Mucosa of descending colon (tissue), 3 donors: ENCODE data around the gene SPINK4. TPM values are rescaled to one million over a fixed set of nuclear protein-coding genes. Genes with fewer than 3 reads are reported as not detected.

Experiments used
- ATAC-seq: fragments of 200-7000 bp; cut with Tn5 transposase; one replicate; pipeline ENCODE4 v1.9.1; 2020; ENCODE audit warnings: mild to moderate bottlenecking, moderate library complexity
- DNase-seq, 3 donors: peaks; one replicate each; pipeline ENCODE4 v3.0.0-alpha.2; 2020
- H3K36me3 ChIP-seq: fragments of 200-600 bp; one replicate; pipeline ENCODE4 v1.8.0; 2021; ENCODE audit warnings: low read depth, mild to moderate bottlenecking
- H3K4me1 ChIP-seq: fragments of 200-600 bp; one replicate; pipeline ENCODE4 v1.8.0; 2021; ENCODE audit warnings: low read depth, mild to moderate bottlenecking
- H3K4me3 ChIP-seq: fragments of 200-600 bp; one replicate; pipeline ENCODE4 v1.8.0; 2021; ENCODE audit warnings: mild to moderate bottlenecking
- H3K9me3 ChIP-seq: fragments of 200-600 bp; one replicate; pipeline ENCODE4 v1.8.0; 2021; ENCODE audit warnings: mild to moderate bottlenecking
- CTCF ChIP-seq: fragments of 200-600 bp; IDR thresholded peaks from one replicate; pipeline ENCODE4 v1.8.0; 2022; ENCODE audit warnings: antibody characterized with exemption, mild to moderate bottlenecking
- intact Hi-C, 2 donors: fragments of 100-400 bp; cut with DNase I in 1 of 2; cut with micrococcal nuclease in 1 of 2; formaldehyde crosslinking; loops; one replicate each; pipeline versions ENCODE4 v1.11.0 to v1.11.1; 2022; cut with DNase I, micrococcal nuclease
- total RNA-seq, 3 donors: library from RNA; stranded (reverse); fragmentation: NEBNext Ultra II Directional in 2 of 3; extraction: Animal tissue kit (Norgen Biotek cat#: 25700) in 2 of 3; gene quantifications; one replicate each; pipeline versions ENCODE4 v1.2.1 to v1.2.4, GENCODE V29; 2021 to 2023
- donor health status: DM: no; HTN: no; CAD: no; lungs with moderate emphysema.
- donor health status: DM: no; HTN: no; CAD: no.
- donor health status: DM: no; HTN: yes; CAD: no.

The SPINK4 gene
- total RNA-seq, 3 donors from 2014 or later = 13.2 to 85.2 (median 33.3) TPM

- Histone ChIP-seq H3K4me1 (peaks cover 14% of the 10 kb centered on the region), H3K36me3 (no peaks in the 10 kb centered on the region), H3K9me3 (no peaks in the 10 kb centered on the region), H3K4me3 (no peak overlapping the region)
- DNase-seq = peak in 1 of 3 donors; percentile 71
- peak; percentile 47 for TF ChIP-seq CTCF
- intact Hi-C loops = no loop called here
- ATAC-seq = peak; percentile 27
These were observed 47.1 kb downstream of the SPINK4 start for GRCh38 chr9:33287087-33287490.

- intact Hi-C loops = no loop called here
- ATAC-seq = no peak
- no peaks in the 10 kb centered on the region for H3K9me3 ChIP-seq
- DNase-seq = peak in 1 of 3 donors; percentile 35
- no peaks in the 10 kb centered on the region for H3K36me3 ChIP-seq
- TF ChIP-seq CTCF = no peak
- H3K4me3 ChIP-seq = no peak overlapping the region
- H3K4me1 ChIP-seq = peaks cover 17% of the 10 kb centered on the region
These were observed 48.3 kb downstream of the SPINK4 start for GRCh38 chr9:33288235-33288634.

- Histone ChIP-seq H3K9me3 (no peaks in the 10 kb centered on the region), H3K4me3 (no peak overlapping the region), H3K4me1 (peaks cover 24% of the 10 kb centered on the region), H3K36me3 (no peaks in the 10 kb centered on the region)
- DNase-seq (peak in 2 of 3 donors; percentile 53 to 66), ATAC-seq (no peak)
- intact Hi-C loops = no loop called here
- TF ChIP-seq CTCF = no peak
These were observed 49.0 kb downstream of the SPINK4 start for GRCh38 chr9:33288828-33289483.

- intact Hi-C loops = no loop called here
- H3K4me3 ChIP-seq = no peak overlapping the region
- no peak for ATAC-seq
These were observed 49.5 kb downstream of the SPINK4 start for GRCh38 chr9:33289496-33289895.

GRCh38 chr9:33289936-33290246 lies 49.9 kb downstream of the SPINK4 start:
- Histone ChIP-seq H3K9me3 (no peaks in the 10 kb centered on the region), H3K36me3 (no peaks in the 10 kb centered on the region), H3K4me1 (peaks cover 24% of the 10 kb centered on the region), H3K4me3 (peak overlapping the region; percentile 64)
- ATAC-seq = peak; percentile 30
- intact Hi-C loops = no loop called here
- DNase-seq = no peak
- no peak for TF ChIP-seq CTCF

More at GRCh38 chr9:33289496-33289895, 49.5 kb downstream of the SPINK4 start:
- TF ChIP-seq CTCF = no peak
- no peaks in the 10 kb centered on the region for H3K36me3 ChIP-seq
- no peaks in the 10 kb centered on the region for H3K9me3 ChIP-seq
- peaks cover 24% of the 10 kb centered on the region for H3K4me1 ChIP-seq
- DNase-seq = peak; percentile 37 to 53 (median 49)
